DND-41 (cell line): ENCODE data around the gene SLC16A14.

Experiments used
- ATAC-seq: fragments of 200-7000 bp; cut with Tn5 transposase; 3 replicates; pipeline ENCODE4 v1.9.1; 2021; ENCODE audit warnings: low read depth; ENCODE audit not compliant: insufficient read depth
- DNase-seq: peaks from one replicate; pipeline ENCODE4 v3.0.0-alpha.2; 2020
- H2AFZ ChIP-seq: 2 replicates; pipeline ENCODE4 v1.6.0; 2012; ENCODE audit warnings: low read depth, low read length
- H3K27ac ChIP-seq: 2 replicates; pipeline ENCODE4 v1.5.1; 2012; ENCODE audit warnings: low read length, inconsistent platforms
- H3K27me3 ChIP-seq: fragments of 200-600 bp; sonication (generic); 2 replicates; pipeline ENCODE4 v1.6.0; 2012; ENCODE audit warnings: low read length, mild to moderate bottlenecking, inconsistent platforms; ENCODE audit not compliant: insufficient read depth, poor library complexity
- H3K36me3 ChIP-seq: 2 replicates; pipeline ENCODE4 v1.5.1; 2012; ENCODE audit warnings: low read length, inconsistent platforms; ENCODE audit not compliant: insufficient read depth
- H3K4me1 ChIP-seq: 2 replicates; pipeline ENCODE4 v1.5.1; 2012; ENCODE audit warnings: mild to moderate bottlenecking, low read length; ENCODE audit not compliant: insufficient read depth
- H3K4me2 ChIP-seq: 2 replicates; pipeline ENCODE4 v1.6.0; 2012; ENCODE audit warnings: mild to moderate bottlenecking, moderate library complexity, low read length, inconsistent platforms; ENCODE audit not compliant: insufficient read depth
- H3K4me3 ChIP-seq, 2 experiments: fragments of 200-600 bp in 1 of 2; shearing (Covaris generic) in 1 of 2; 2 replicates each; pipeline ENCODE4 v1.5.1; 2012 to 2016; ENCODE audit warnings: inconsistent platforms in 2 of 2, low read length in 2 of 2, mild to moderate bottlenecking in 2 of 2, low read depth in 1 of 2, moderate library complexity in 1 of 2
- H3K79me2 ChIP-seq: 2 replicates; pipeline ENCODE4 v1.6.0; 2012; ENCODE audit warnings: low read length, inconsistent platforms; ENCODE audit not compliant: insufficient read depth
- H3K9ac ChIP-seq: 2 replicates; pipeline ENCODE4 v1.6.0; 2012; ENCODE audit warnings: low read depth, mild to moderate bottlenecking, inconsistent platforms, low read length, moderate library complexity
- H3K9me3 ChIP-seq: 2 replicates; pipeline ENCODE4 v1.5.1; 2012; ENCODE audit warnings: low read length, moderate library complexity, mild to moderate bottlenecking, inconsistent platforms; ENCODE audit not compliant: insufficient read depth, severe bottlenecking
- H4K20me1 ChIP-seq: 2 replicates; pipeline ENCODE4 v1.6.0; 2012; ENCODE audit warnings: low read length; ENCODE audit not compliant: insufficient read depth
- EZH2 ChIP-seq: IDR thresholded peaks from 3 replicates; pipeline ENCODE4 v1.6.1; 2012; ENCODE audit warnings: borderline replicate concordance, low read depth, mild to moderate bottlenecking, moderate library complexity, low read length, inconsistent platforms; ENCODE audit not compliant: severe bottlenecking
- TF ChIP-seq, protein P1 (sequence below): IDR thresholded peaks from 2 replicates; pipeline ENCODE4 v1.5.1; 2012; ENCODE audit warnings: borderline replicate concordance, low read length, moderate library complexity, mild to moderate bottlenecking; ENCODE audit not compliant: poor library complexity, severe bottlenecking; ENCODE audit errors: extremely low read depth

SLC16A14 gene

DNA sequence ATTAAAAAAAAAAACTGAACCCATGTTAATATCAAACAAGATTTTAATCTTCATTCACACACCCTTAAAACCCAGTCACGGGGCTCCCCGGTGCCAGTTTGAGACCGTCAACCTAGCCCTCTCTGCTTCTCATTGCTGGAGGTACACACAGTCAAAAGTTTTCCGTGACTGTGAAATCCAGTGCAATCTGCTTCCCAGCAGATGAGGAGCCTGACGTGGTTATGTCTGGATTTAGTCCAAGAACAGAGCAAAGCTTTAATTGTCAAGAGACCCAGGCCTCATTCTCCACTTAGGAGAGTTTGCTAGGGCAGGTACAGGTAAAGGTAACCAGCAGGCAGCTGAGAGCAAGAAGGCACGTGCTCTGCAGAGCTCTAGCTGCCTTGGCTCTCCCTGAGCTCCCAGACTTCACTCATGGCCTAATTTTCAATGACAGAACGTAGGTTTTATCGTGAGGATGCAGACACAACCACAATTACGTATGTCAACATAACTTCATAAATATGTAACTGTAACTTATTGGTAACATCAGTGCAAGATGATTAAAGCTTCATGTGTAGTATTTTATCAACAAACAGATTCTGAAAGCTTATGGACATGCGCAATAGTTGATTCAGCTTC, 56.3 kb downstream of the SLC16A14 start:
- Histone ChIP-seq H3K4me2 (no peak overlapping the region), H3K9ac (no peak overlapping the region), H3K27ac (no peak overlapping the region), H3K9me3 (no peaks in the 10 kb centered on the region), H3K4me3 (no peak overlapping the region), H3K4me1 (no peaks in the 10 kb centered on the region), H2AFZ (no peak overlapping the region), H4K20me1 (no peaks in the 10 kb centered on the region), H3K79me2 (no peaks in the 10 kb centered on the region), H3K36me3 (no peaks in the 10 kb centered on the region), H3K27me3 (no peaks in the 10 kb centered on the region)
- ATAC-seq (no peak), DNase-seq (no peak)
- no peak for TF ChIP-seq EZH2
- TF ChIP-seq, protein P1, sequence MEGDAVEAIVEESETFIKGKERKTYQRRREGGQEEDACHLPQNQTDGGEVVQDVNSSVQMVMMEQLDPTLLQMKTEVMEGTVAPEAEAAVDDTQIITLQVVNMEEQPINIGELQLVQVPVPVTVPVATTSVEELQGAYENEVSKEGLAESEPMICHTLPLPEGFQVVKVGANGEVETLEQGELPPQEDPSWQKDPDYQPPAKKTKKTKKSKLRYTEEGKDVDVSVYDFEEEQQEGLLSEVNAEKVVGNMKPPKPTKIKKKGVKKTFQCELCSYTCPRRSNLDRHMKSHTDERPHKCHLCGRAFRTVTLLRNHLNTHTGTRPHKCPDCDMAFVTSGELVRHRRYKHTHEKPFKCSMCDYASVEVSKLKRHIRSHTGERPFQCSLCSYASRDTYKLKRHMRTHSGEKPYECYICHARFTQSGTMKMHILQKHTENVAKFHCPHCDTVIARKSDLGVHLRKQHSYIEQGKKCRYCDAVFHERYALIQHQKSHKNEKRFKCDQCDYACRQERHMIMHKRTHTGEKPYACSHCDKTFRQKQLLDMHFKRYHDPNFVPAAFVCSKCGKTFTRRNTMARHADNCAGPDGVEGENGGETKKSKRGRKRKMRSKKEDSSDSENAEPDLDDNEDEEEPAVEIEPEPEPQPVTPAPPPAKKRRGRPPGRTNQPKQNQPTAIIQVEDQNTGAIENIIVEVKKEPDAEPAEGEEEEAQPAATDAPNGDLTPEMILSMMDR: no peak

DNA sequence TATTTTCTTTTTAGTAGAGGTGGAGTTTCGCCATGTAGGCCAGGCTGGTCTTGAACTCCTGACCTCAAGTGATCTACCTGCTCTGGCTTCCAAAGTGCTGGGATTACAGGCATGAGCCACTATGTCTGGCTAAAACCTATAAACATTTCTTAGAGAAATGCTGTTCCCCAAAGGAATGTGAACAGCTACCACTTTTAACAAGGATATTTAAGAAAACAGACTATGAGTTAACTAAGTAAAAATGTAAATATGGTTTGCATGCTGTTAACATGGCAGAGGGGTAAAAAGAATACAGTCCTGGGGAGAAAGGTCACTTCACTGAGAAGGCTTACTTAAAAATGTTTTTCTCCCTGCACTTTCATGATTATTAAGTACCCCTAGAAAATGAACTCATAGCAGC, 57.1 kb downstream of the SLC16A14 start:
- H2AFZ ChIP-seq: no peak overlapping the region
- H3K27me3 ChIP-seq: no peaks in the 10 kb centered on the region
- no peak for ATAC-seq
- no peak for DNase-seq
- no peaks in the 10 kb centered on the region for H3K79me2 ChIP-seq
- no peak overlapping the region for H3K9ac ChIP-seq
- no peak overlapping the region for H3K4me2 ChIP-seq
- no peaks in the 10 kb centered on the region for H3K4me1 ChIP-seq
- H3K27ac ChIP-seq: no peak overlapping the region
- no peaks in the 10 kb centered on the region for H4K20me1 ChIP-seq
- TF ChIP-seq, protein P1: no peak
- no peak for TF ChIP-seq EZH2
- H3K9me3 ChIP-seq: no peaks in the 10 kb centered on the region
- H3K36me3 ChIP-seq: no peaks in the 10 kb centered on the region
- H3K4me3 ChIP-seq: no peak overlapping the region

DNA sequence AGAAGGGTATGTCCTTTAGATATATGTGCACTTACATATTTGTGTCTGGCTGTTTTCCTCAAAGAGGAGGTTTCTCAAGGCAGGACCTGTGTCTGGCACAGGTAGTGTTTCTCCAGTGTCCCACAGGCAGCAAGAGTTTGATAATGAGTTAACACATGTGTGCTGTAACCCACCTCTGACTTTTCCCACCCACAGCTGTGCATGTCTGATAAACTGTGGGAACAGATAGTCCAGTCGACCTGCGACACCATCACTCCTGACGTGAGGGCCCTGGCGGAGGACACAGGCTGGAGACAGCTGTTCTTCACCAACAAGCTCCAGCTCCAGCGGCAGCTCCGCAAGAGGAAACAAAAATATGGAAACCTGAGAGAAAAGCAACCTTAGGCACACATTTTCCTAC, 58.2 kb downstream of the SLC16A14 start:
- Histone ChIP-seq H3K9ac (no peak overlapping the region), H3K79me2 (no peaks in the 10 kb centered on the region), H3K4me1 (no peaks in the 10 kb centered on the region), H3K4me3 (no peak overlapping the region), H3K27ac (no peak overlapping the region), H3K4me2 (no peak overlapping the region), H2AFZ (no peak overlapping the region), H3K36me3 (no peaks in the 10 kb centered on the region), H4K20me1 (no peaks in the 10 kb centered on the region), H3K9me3 (no peaks in the 10 kb centered on the region), H3K27me3 (no peaks in the 10 kb centered on the region)
- ATAC-seq (no peak), DNase-seq (no peak)
- TF ChIP-seq, protein P1: no peak
- no peak for TF ChIP-seq EZH2

DNA sequence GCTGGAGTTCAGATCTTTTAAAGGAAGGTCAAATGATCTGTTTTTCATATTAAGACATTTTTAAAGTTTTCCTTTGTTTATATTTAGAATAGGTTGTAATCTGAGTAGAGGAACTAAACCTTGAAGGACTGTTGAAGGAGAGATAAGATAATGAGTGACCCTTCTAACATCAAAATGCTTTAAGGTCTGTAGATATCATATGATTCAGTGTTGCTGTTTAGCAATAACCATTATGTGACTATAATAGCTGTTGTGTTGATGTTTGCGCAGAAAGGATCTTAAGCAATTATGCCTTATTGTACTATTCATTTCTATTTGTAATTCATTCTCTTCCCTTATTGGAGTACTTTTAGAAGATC, 60.0 kb downstream of the SLC16A14 start:
- Histone ChIP-seq H3K4me2 (no peak overlapping the region), H2AFZ (no peak overlapping the region)
- TF ChIP-seq, protein P1: no peak
- no peak for TF ChIP-seq EZH2

More for the DNA sequence above, 60.0 kb downstream of the SLC16A14 start:
- no peaks in the 10 kb centered on the region for H3K79me2 ChIP-seq
- no peak overlapping the region for H3K27ac ChIP-seq
- no peak overlapping the region for H3K4me3 ChIP-seq
- no peaks in the 10 kb centered on the region for H4K20me1 ChIP-seq
- H3K4me1 ChIP-seq: no peaks in the 10 kb centered on the region
- no peaks in the 10 kb centered on the region for H3K36me3 ChIP-seq
- H3K9ac ChIP-seq: no peak overlapping the region
- H3K27me3 ChIP-seq: no peaks in the 10 kb centered on the region
- no peaks in the 10 kb centered on the region for H3K9me3 ChIP-seq
- ATAC-seq (no peak), DNase-seq (no peak)
